22Rv1 (cell line): ENCODE measurements around the gene NKX6-1.

Source experiments
- CTCF ChIP-seq: fragments of 450-650 bp; IDR thresholded peaks from 2 replicates; pipeline ENCODE4 v1.5.1; 2017; ENCODE audit warnings: mild to moderate bottlenecking
- ZFX ChIP-seq: fragments of 450-650 bp; IDR thresholded peaks from 2 replicates; pipeline ENCODE4 v1.6.1; 2017; ENCODE audit warnings: antibody characterized with exemption, borderline replicate concordance

- no peak for TF ChIP-seq CTCF
- no peak for TF ChIP-seq ZFX
Measured at GRCh38 chr4:84459783-84460182, 39.3 kb downstream of the NKX6-1 start.
